Testis (tissue), 2 donors: Measurements from ENCODE around the gene PLCL2.

ENCODE experiments used
- CTCF ChIP-seq, 3 experiments: fragments of 450-650 bp in 2 of 3; fragments of 200-600 bp in 1 of 3; sonication (generic) in 1 of 3; IDR thresholded peaks; one replicate each; pipeline ENCODE4 v1.5.1; 2016 to 2019; ENCODE audit warnings: antibody characterized with exemption in 3 of 3, mild to moderate bottlenecking in 2 of 3, moderate library complexity in 1 of 3
- POLR2A ChIP-seq: fragments of 450-650 bp; IDR thresholded peaks from one replicate; pipeline ENCODE4 v1.6.1; 2017; ENCODE audit warnings: antibody characterized with exemption, mild to moderate bottlenecking, moderate library complexity

GRCh38 chr3:17014284-17014683, 129.5 kb downstream of the PLCL2 start:
- TF ChIP-seq CTCF (IDR thresholded peaks at IDR 0.05) = no peak
- TF ChIP-seq POLR2A = no peak
